ENCODE measurements around the gene TCF19.
"Not testable (repeated sequence)": the region's sequence is repeated elsewhere in the genome, so short reads cannot be mapped to it uniquely, and the experiment has no call there.

TCF19 gene

GRCh38 chr6:31165064-31165832 lies 6.9 kb downstream of the TCF19 start:
- H3K36me3 Mint-ChIP-seq, H3K4me1 Mint-ChIP-seq, H3K27me3 Mint-ChIP-seq, H3K4me3 Mint-ChIP-seq, H3K9me3 Mint-ChIP-seq, H3K27ac Mint-ChIP-seq: not testable (repeated sequence)

- Mint-ChIP-seq H3K9me3 (no peaks in the 10 kb centered on the region), H3K27ac (no peak overlapping the region)
These were observed 7.6 kb downstream of the TCF19 start for GRCh38 chr6:31165986-31166385.

GRCh38 chr6:31168606-31169005 lies 10.2 kb downstream of the TCF19 start:
- H3K9me3 Mint-ChIP-seq = no peaks in the 10 kb centered on the region
- H3K27me3 Mint-ChIP-seq = no peaks in the 10 kb centered on the region
- H3K36me3 Mint-ChIP-seq = no peaks in the 10 kb centered on the region
- H3K27ac Mint-ChIP-seq = no peak overlapping the region
- H3K4me3 Mint-ChIP-seq = no peak overlapping the region
- H3K4me1 Mint-ChIP-seq = no peaks in the 10 kb centered on the region

More at GRCh38 chr6:31165986-31166385, 7.6 kb downstream of the TCF19 start:
- no peaks in the 10 kb centered on the region for H3K27me3 Mint-ChIP-seq
- H3K4me3 Mint-ChIP-seq = no peak overlapping the region
- no peaks in the 10 kb centered on the region for H3K4me1 Mint-ChIP-seq
- no peaks in the 10 kb centered on the region for H3K36me3 Mint-ChIP-seq

GRCh38 chr6:31169123-31169857 lies 10.9 kb downstream of the TCF19 start:
- no peaks in the 10 kb centered on the region for H3K9me3 Mint-ChIP-seq
- H3K36me3 Mint-ChIP-seq = no peaks in the 10 kb centered on the region
- no peaks in the 10 kb centered on the region for H3K27me3 Mint-ChIP-seq
- no peaks in the 10 kb centered on the region for H3K4me1 Mint-ChIP-seq
- H3K27ac Mint-ChIP-seq = no peak overlapping the region
- H3K4me3 Mint-ChIP-seq = no peak overlapping the region

- not testable (repeated sequence) for H3K27me3 Mint-ChIP-seq, H3K36me3 Mint-ChIP-seq, H3K27ac Mint-ChIP-seq, H3K4me3 Mint-ChIP-seq, H3K9me3 Mint-ChIP-seq, H3K4me1 Mint-ChIP-seq
These were observed 11.6 kb downstream of the TCF19 start for GRCh38 chr6:31169858-31170599.

GRCh38 chr6:31170600-31170881 lies 12.2 kb downstream of the TCF19 start, which contains the start of gene POU5F1:
Gene POU5F1 (minus strand): TSS chr6:31170682. CDS start chr6:31170620, 62 bp downstream.
- no peaks in the 10 kb centered on the region for H3K36me3 Mint-ChIP-seq
- H3K27me3 Mint-ChIP-seq = no peaks in the 10 kb centered on the region
- no peak within 1 kb of the TSS for H3K4me3 Mint-ChIP-seq
- H3K27ac Mint-ChIP-seq = no peak within 1 kb of the TSS
- no peaks in the 10 kb centered on the region for H3K9me3 Mint-ChIP-seq
- no peaks in the 10 kb centered on the region for H3K4me1 Mint-ChIP-seq

- H3K36me3 Mint-ChIP-seq = no peaks in the 10 kb centered on the region
- no peak overlapping the region for H3K27ac Mint-ChIP-seq
- peaks cover 4% of the 10 kb centered on the region for H3K4me1 Mint-ChIP-seq
- no peaks in the 10 kb centered on the region for H3K27me3 Mint-ChIP-seq
- no peaks in the 10 kb centered on the region for H3K9me3 Mint-ChIP-seq
- H3K4me3 Mint-ChIP-seq = no peak overlapping the region
These were observed 12.7 kb downstream of the TCF19 start for GRCh38 chr6:31170987-31171671.

GRCh38 chr6:31171931-31172905 lies 13.8 kb downstream of the TCF19 start:
- peaks cover 5% of the 10 kb centered on the region for H3K4me1 Mint-ChIP-seq
- no peak overlapping the region for H3K4me3 Mint-ChIP-seq
- no peaks in the 10 kb centered on the region for H3K9me3 Mint-ChIP-seq
- H3K27ac Mint-ChIP-seq = no peak overlapping the region
- H3K36me3 Mint-ChIP-seq = no peaks in the 10 kb centered on the region
- H3K27me3 Mint-ChIP-seq = no peaks in the 10 kb centered on the region

GRCh38 chr6:31172973-31173384 lies 14.6 kb downstream of the TCF19 start:
- H3K27ac Mint-ChIP-seq = no peak overlapping the region
- no peaks in the 10 kb centered on the region for H3K9me3 Mint-ChIP-seq
- H3K36me3 Mint-ChIP-seq = no peaks in the 10 kb centered on the region
- H3K27me3 Mint-ChIP-seq = no peaks in the 10 kb centered on the region
- no peak overlapping the region for H3K4me3 Mint-ChIP-seq
- peaks cover 5% of the 10 kb centered on the region for H3K4me1 Mint-ChIP-seq

- Mint-ChIP-seq H3K27me3 (no peaks in the 10 kb centered on the region), H3K9me3 (no peaks in the 10 kb centered on the region), H3K27ac (no peak overlapping the region), H3K36me3 (no peaks in the 10 kb centered on the region), H3K4me3 (no peak overlapping the region), H3K4me1 (peaks cover 5% of the 10 kb centered on the region)
These were observed 15.0 kb downstream of the TCF19 start for GRCh38 chr6:31173406-31173805.

- Mint-ChIP-seq H3K27me3 (no peaks in the 10 kb centered on the region), H3K36me3 (no peaks in the 10 kb centered on the region), H3K4me3 (no peak overlapping the region), H3K4me1 (peaks cover 14% of the 10 kb centered on the region), H3K9me3 (no peaks in the 10 kb centered on the region), H3K27ac (no peak overlapping the region)
These were observed 16.0 kb downstream of the TCF19 start for GRCh38 chr6:31174378-31174777.

GRCh38 chr6:31175971-31176370 lies 17.6 kb downstream of the TCF19 start:
- Mint-ChIP-seq H3K36me3 (no peaks in the 10 kb centered on the region), H3K4me3 (no peak overlapping the region), H3K27me3 (no peaks in the 10 kb centered on the region), H3K9me3 (no peaks in the 10 kb centered on the region), H3K4me1 (peaks cover 19% of the 10 kb centered on the region), H3K27ac (no peak overlapping the region)

- Mint-ChIP-seq H3K36me3 (no peaks in the 10 kb centered on the region), H3K27me3 (no peaks in the 10 kb centered on the region), H3K27ac (no peak overlapping the region), H3K4me1 (peaks cover 19% of the 10 kb centered on the region), H3K4me3 (no peak overlapping the region), H3K9me3 (no peaks in the 10 kb centered on the region)
These were observed 20.0 kb downstream of the TCF19 start for GRCh38 chr6:31178143-31179041.

GRCh38 chr6:31179042-31179386 lies 20.6 kb downstream of the TCF19 start:
- Mint-ChIP-seq H3K4me3 (no peak overlapping the region), H3K4me1 (peaks cover 19% of the 10 kb centered on the region)

More at GRCh38 chr6:31179042-31179386, 20.6 kb downstream of the TCF19 start:
- H3K36me3 Mint-ChIP-seq = no peaks in the 10 kb centered on the region
- no peak overlapping the region for H3K27ac Mint-ChIP-seq
- H3K27me3 Mint-ChIP-seq = no peaks in the 10 kb centered on the region
- H3K9me3 Mint-ChIP-seq = no peaks in the 10 kb centered on the region

Measured in activated naive CD4-positive, alpha-beta T cell treated with anti-CD3 and anti-CD28 coated beads, Interleukin-2, amount 50 U/mL, for 24 hours (primary cell).